Activated B cell treated with CpG ODN at 0.5 μM for 24 hours (primary cell): Measurements from ENCODE around the gene TMCO4. TPM values are rescaled to one million over a fixed set of nuclear protein-coding genes. Genes with fewer than 3 reads are reported as not detected.

Experiments
- ATAC-seq: fragments of 200-7000 bp; cut with Tn5 transposase; one replicate; pipeline ENCODE4 v1.10.0; 2021; ENCODE audit warnings: low read depth, mild to moderate bottlenecking, moderate library complexity
- CTCF ChIA-PET: fragments of 350-600 bp; sonication (Branson Sonifier 250); formaldehyde crosslinking; loops from one replicate; lab custom pipeline; 2021; ENCODE audit warnings: antibody characterized with exemption; lab: Charles Lee
- POLR2A ChIA-PET: fragments of 350-600 bp; sonication (Branson Sonifier 250); formaldehyde crosslinking; loops from one replicate; lab custom pipeline; 2021; ENCODE audit warnings: antibody characterized with exemption; lab: Charles Lee
- DNase-seq: peaks from one replicate; pipeline ENCODE4 v3.0.0; 2022
- H3K27ac Mint-ChIP-seq: one replicate; pipeline ENCODE4 v1.8.0; 2020; ENCODE audit warnings: mixed read lengths
- H3K27me3 Mint-ChIP-seq: one replicate; pipeline ENCODE4 v1.8.0; 2021; ENCODE audit warnings: mixed read lengths
- H3K36me3 Mint-ChIP-seq: one replicate; pipeline ENCODE4 v1.8.0; 2021; ENCODE audit warnings: low read depth, mixed read lengths
- H3K4me1 Mint-ChIP-seq: one replicate; pipeline ENCODE4 v1.8.0; 2021; ENCODE audit warnings: mixed read lengths
- H3K4me3 Mint-ChIP-seq: one replicate; pipeline ENCODE4 v1.8.0; 2020; ENCODE audit warnings: mild to moderate bottlenecking, mixed read lengths
- H3K9me3 Mint-ChIP-seq: one replicate; pipeline ENCODE4 v1.8.0; 2020; ENCODE audit warnings: mixed read lengths
- intact Hi-C: fragments of 100-400 bp; cut with micrococcal nuclease; formaldehyde crosslinking; loops from one replicate; pipeline ENCODE4 v1.15.1; 2024
- total RNA-seq: library from RNA; stranded (reverse); gene quantifications from 2 replicates; pipeline ENCODE4 v1.2.3, GENCODE V29; 2022
- TF ChIP-seq, protein P1 (sequence below): fragments of 200-600 bp; IDR thresholded peaks from one replicate; pipeline ENCODE4 v1.8.0; 2022; ENCODE audit warnings: antibody characterized with exemption, mild to moderate bottlenecking

TMCO4 gene
- total RNA-seq, 1 donor from 2014 or later = 22.3 TPM

DNA sequence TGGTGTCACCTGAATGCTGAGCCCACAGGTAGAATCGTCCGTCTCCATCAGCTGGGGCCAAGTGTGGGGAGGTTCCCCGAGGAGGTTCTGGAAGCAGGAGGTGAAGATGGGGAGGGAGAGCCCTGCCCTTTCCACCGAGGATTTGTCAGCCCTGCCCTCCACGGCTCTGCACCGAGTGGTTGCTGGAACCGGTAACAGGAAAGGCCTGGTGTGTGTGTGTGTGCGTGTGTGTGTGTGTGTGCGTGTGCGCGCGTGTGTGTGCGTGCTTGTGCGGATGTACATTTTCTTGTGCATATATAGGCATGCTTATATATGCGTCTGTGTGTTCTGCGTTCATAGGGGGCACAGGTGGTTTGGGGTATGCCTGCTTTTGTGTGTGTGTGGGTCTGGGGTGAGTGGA, 152.1 kb downstream of the TMCO4 start:
- CTCF ChIA-PET = interaction anchor here (0.8 kb wide), 1 partner anchor 179 kb away, joined by 3 read pairs; no protein-coding TSS in a partner anchor
- POLR2A ChIA-PET = interaction anchor here (0.7 kb wide), 1 partner anchor 376 kb away, joined by 3 read pairs; no protein-coding TSS in a partner anchor
- intact Hi-C loops = no loop called here
- Mint-ChIP-seq H3K4me3 (no peak overlapping the region), H3K27me3 (peaks cover 40% of the 10 kb centered on the region), H3K9me3 (no peaks in the 10 kb centered on the region), H3K36me3 (no peaks in the 10 kb centered on the region), H3K4me1 (peaks cover 12% of the 10 kb centered on the region), H3K27ac (no peak overlapping the region)
- TF ChIP-seq, protein P1, sequence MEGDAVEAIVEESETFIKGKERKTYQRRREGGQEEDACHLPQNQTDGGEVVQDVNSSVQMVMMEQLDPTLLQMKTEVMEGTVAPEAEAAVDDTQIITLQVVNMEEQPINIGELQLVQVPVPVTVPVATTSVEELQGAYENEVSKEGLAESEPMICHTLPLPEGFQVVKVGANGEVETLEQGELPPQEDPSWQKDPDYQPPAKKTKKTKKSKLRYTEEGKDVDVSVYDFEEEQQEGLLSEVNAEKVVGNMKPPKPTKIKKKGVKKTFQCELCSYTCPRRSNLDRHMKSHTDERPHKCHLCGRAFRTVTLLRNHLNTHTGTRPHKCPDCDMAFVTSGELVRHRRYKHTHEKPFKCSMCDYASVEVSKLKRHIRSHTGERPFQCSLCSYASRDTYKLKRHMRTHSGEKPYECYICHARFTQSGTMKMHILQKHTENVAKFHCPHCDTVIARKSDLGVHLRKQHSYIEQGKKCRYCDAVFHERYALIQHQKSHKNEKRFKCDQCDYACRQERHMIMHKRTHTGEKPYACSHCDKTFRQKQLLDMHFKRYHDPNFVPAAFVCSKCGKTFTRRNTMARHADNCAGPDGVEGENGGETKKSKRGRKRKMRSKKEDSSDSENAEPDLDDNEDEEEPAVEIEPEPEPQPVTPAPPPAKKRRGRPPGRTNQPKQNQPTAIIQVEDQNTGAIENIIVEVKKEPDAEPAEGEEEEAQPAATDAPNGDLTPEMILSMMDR = no peak
- ATAC-seq (no peak), DNase-seq (no peak)

GRCh38 chr1:19646377-19647319, 153.1 kb downstream of the TMCO4 start:
- no peaks in the 10 kb centered on the region for H3K9me3 Mint-ChIP-seq
- no peak for ATAC-seq
- intact Hi-C loops = no loop called here
- peak overlapping the region; percentile 7 for H3K4me3 Mint-ChIP-seq
- DNase-seq = no peak
- CTCF ChIA-PET = interaction anchor here (0.8 kb wide), 1 partner anchor 178 kb away, joined by 3 read pairs; no protein-coding TSS in a partner anchor
- no peaks in the 10 kb centered on the region for H3K36me3 Mint-ChIP-seq
- TF ChIP-seq, protein P1 = no peak
- peaks cover 12% of the 10 kb centered on the region for H3K4me1 Mint-ChIP-seq
- POLR2A ChIA-PET = interaction anchor here (0.7 kb wide), 1 partner anchor 375 kb away, joined by 3 read pairs; no protein-coding TSS in a partner anchor
- peaks cover 41% of the 10 kb centered on the region for H3K27me3 Mint-ChIP-seq
- H3K27ac Mint-ChIP-seq = no peak overlapping the region

DNA sequence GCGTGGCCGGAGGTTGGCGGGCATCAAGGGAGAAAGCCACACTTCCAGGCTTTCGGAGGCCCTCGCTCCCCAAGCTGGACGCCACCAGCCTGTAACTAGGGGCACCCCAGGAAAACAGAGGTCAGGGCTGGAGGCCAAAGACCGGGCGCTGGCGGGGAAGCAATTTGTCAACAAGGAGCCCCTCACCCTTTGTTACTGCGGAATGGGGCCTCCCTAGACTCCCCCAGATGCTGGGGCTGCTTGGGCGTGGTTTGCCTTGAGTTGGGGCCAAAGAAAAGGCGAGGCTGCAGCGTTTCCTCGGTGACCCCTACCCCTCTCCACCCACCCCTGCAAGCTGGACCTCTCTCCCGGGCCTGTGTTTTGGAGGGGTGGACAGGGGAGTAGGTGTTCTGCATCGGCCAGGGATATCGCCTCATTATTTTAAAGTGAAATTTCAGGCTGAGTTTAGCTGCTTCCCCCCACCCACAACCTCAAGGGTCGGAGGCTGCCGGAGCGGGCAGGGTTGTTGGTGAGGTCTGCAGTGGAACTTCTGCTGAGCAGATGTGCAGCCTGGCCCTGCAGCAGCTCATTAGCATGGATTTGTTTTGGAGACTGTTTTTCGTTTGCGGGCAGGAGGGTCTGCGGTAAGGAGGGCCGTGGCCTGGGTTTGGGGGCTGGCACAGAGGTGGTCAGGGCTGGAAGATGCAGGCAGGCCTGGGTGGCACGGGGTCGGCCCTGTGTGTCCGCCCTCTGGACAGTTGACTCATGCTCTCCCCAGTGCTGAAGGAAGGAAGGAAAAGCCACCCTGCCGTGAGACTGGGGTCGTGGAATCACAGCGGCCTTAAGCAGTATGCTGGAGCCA, 154.1 kb downstream of the TMCO4 start:
- ChIA-PET CTCF (no interaction called here), POLR2A (no interaction called here)
- ATAC-seq (no peak), DNase-seq (no peak)
- intact Hi-C loops = no loop called here
- Mint-ChIP-seq H3K4me1 (peaks cover 12% of the 10 kb centered on the region), H3K36me3 (no peaks in the 10 kb centered on the region), H3K9me3 (no peaks in the 10 kb centered on the region), H3K27ac (no peak overlapping the region), H3K4me3 (peak overlapping the region; percentile 28), H3K27me3 (peaks cover 48% of the 10 kb centered on the region)
- TF ChIP-seq, protein P1 = no peak

DNA sequence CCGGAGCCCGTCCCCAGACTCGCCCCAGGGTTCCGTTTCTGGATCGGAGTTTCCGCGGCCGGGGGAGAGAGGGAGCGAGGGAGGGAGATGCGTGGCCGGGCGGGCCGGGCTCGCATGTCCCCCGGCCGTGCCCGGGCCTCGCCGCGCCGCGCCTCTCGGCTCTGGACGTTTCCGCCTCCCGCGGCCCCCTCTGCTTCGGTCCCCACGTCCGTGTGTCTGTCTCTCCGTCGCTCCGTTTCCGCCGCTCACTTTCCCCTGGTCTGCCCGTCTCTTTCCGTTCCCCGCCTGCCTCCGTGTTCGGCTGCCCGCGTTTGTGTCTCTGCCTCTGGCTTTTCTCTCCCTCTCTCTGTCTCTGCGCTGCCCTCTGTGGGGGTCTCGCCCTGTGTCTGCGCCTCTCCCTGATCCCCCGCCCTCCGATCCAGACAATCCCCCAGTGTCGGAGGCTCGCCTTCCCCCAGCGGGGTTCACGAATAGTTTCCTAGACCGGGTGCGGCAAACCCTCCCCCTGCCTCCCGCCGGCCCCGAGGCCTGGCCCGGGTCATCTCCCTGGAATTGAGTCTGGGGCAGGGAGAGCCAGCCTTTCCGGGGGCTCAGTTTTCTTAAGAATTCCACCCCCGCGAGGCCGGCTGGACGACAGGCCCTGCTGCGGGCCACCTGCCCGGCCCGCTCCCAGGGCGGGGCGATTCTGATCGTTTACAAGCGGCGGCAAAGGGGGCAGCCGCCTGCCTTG, 154.9 kb downstream of the TMCO4 start:
- DNase-seq = peak; percentile 31
- CTCF ChIA-PET = no interaction called here
- Mint-ChIP-seq H3K36me3 (no peaks in the 10 kb centered on the region), H3K4me3 (peak overlapping the region; percentile 87), H3K27ac (no peak overlapping the region), H3K27me3 (peaks cover 47% of the 10 kb centered on the region), H3K4me1 (peaks cover 12% of the 10 kb centered on the region), H3K9me3 (no peaks in the 10 kb centered on the region)
- intact Hi-C loops = no loop called here
- TF ChIP-seq, protein P1 = no peak
- peak; percentile 44 for ATAC-seq
- POLR2A ChIA-PET = no interaction called here
